CD4-positive, alpha-beta T cell (primary cell): Measurements from ENCODE around the gene CADPS. TPM values are rescaled to one million over a fixed set of nuclear protein-coding genes. Genes with fewer than 3 reads are reported as not detected.

Experiments
- ATAC-seq: fragments of 200-7000 bp; cut with Tn5 transposase; one replicate; pipeline ENCODE4 v1.10.0; 2022; ENCODE audit warnings: mild to moderate bottlenecking; ENCODE audit not compliant: poor library complexity
- CTCF ChIA-PET: fragments of 350-600 bp; sonication (Branson Sonifier 250); formaldehyde crosslinking; loops from one replicate; lab custom pipeline; 2021; ENCODE audit warnings: antibody characterized with exemption, inconsistent platforms; lab: Charles Lee
- POLR2A ChIA-PET: fragments of 350-600 bp; sonication (Branson Sonifier 250); formaldehyde crosslinking; loops from one replicate; lab custom pipeline; 2021; ENCODE audit warnings: antibody characterized with exemption, inconsistent platforms; lab: Charles Lee
- DNase-seq, 14 experiments: peaks; one replicate each; pipeline ENCODE4 v3.0.0-alpha.2; 2013 to 2020; ENCODE audit warnings: mixed read lengths in 2 of 14
- H3K27ac ChIP-seq, 2 donors: one replicate each; pipeline versions ENCODE4 v1.5.1 to v1.7.0; 2013; ENCODE audit warnings: low read length in 2 of 2, low read depth in 1 of 2, mild to moderate bottlenecking in 1 of 2
- H3K27me3 ChIP-seq, 2 experiments: 1 replicate in 1 of 2; 2 replicates in 1 of 2; pipeline versions ENCODE4 v1.6.1 to v1.7.0; 2013; ENCODE audit warnings: low read length in 2 of 2, control low read depth in 1 of 2, mild to moderate bottlenecking in 1 of 2, moderate library complexity in 1 of 2; ENCODE audit not compliant: insufficient read depth in 2 of 2, control insufficient read depth in 1 of 2
- H3K36me3 ChIP-seq: one replicate; pipeline ENCODE4 v1.6.1; 2013; ENCODE audit warnings: low read length, control low read depth; ENCODE audit not compliant: insufficient read depth
- H3K4me1 ChIP-seq: one replicate; pipeline ENCODE4 v1.6.1; 2013; ENCODE audit warnings: low read length, control low read depth; ENCODE audit not compliant: insufficient read depth
- H3K4me3 ChIP-seq: one replicate; pipeline ENCODE4 v1.5.1; 2013; ENCODE audit warnings: mild to moderate bottlenecking, low read length, moderate library complexity
- H3K9me3 ChIP-seq, 2 experiments: 1 replicate in 1 of 2; 2 replicates in 1 of 2; pipeline versions ENCODE4 v1.6.1 to v1.7.0; 2013; ENCODE audit warnings: low read length in 2 of 2, mild to moderate bottlenecking in 2 of 2, control low read depth in 1 of 2, moderate library complexity in 1 of 2; ENCODE audit not compliant: control insufficient read depth in 1 of 2, insufficient read depth in 1 of 2
- H3K27ac Mint-ChIP-seq: one replicate; pipeline ENCODE4 v1.8.0; 2020; ENCODE audit warnings: mixed read lengths
- H3K27me3 Mint-ChIP-seq: one replicate; pipeline ENCODE4 v1.8.0; 2021; ENCODE audit warnings: mixed read lengths
- H3K36me3 Mint-ChIP-seq: one replicate; pipeline ENCODE4 v1.8.0; 2021; ENCODE audit warnings: low read depth, mixed read lengths
- H3K4me1 Mint-ChIP-seq: one replicate; pipeline ENCODE4 v1.8.0; 2021; ENCODE audit warnings: low read depth, mixed read lengths
- H3K4me3 Mint-ChIP-seq: one replicate; pipeline ENCODE4 v1.8.0; 2020; ENCODE audit warnings: mild to moderate bottlenecking, mixed read lengths
- H3K9me3 Mint-ChIP-seq: one replicate; pipeline ENCODE4 v1.8.0; 2020; ENCODE audit warnings: mixed read lengths
- intact Hi-C, 2 experiments: fragments of 100-400 bp; cut with DNase I in 1 of 2; cut with micrococcal nuclease in 1 of 2; formaldehyde crosslinking; loops; one replicate each; pipeline versions ENCODE4 v1.15.1 to v1.9.0; 2023 to 2025; cut with DNase I, micrococcal nuclease
- total RNA-seq, 174 experiments: library from RNA in 2 of 174; stranded (reverse) in 2 of 174; gene quantifications; one replicate each; pipeline ENCODE4 v1.2.3 and lab custom pipeline; 2021 to 2026
- TF ChIP-seq, protein P1 (sequence below): fragments of 200-600 bp; IDR thresholded peaks from one replicate; pipeline ENCODE4 v1.8.0; 2022; ENCODE audit warnings: antibody characterized with exemption, mild to moderate bottlenecking

CADPS gene
- total RNA-seq, 2 experiments from 2014 or later: not detected

- intact Hi-C loops: no loop called here
- H3K4me1 Mint-ChIP-seq: peaks cover 7% of the 10 kb centered on the region
- no peak within 1 kb of the TSS for H3K27ac Mint-ChIP-seq
- no peak within 1 kb of the TSS for H3K4me3 Mint-ChIP-seq
- TF ChIP-seq, protein P1, sequence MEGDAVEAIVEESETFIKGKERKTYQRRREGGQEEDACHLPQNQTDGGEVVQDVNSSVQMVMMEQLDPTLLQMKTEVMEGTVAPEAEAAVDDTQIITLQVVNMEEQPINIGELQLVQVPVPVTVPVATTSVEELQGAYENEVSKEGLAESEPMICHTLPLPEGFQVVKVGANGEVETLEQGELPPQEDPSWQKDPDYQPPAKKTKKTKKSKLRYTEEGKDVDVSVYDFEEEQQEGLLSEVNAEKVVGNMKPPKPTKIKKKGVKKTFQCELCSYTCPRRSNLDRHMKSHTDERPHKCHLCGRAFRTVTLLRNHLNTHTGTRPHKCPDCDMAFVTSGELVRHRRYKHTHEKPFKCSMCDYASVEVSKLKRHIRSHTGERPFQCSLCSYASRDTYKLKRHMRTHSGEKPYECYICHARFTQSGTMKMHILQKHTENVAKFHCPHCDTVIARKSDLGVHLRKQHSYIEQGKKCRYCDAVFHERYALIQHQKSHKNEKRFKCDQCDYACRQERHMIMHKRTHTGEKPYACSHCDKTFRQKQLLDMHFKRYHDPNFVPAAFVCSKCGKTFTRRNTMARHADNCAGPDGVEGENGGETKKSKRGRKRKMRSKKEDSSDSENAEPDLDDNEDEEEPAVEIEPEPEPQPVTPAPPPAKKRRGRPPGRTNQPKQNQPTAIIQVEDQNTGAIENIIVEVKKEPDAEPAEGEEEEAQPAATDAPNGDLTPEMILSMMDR: no peak
- peaks cover 4% of the 10 kb centered on the region for H3K4me1 ChIP-seq
- no peaks in the 10 kb centered on the region for H3K9me3 Mint-ChIP-seq
- H3K36me3 ChIP-seq: no peaks in the 10 kb centered on the region
- H3K27me3 ChIP-seq: peaks cover 68 to 83% of the 10 kb centered on the region in 2 experiments
- ChIA-PET CTCF (no interaction called here), POLR2A (no interaction called here)
- H3K27ac ChIP-seq: no peak within 1 kb of the TSS
- no peak within 1 kb of the TSS for H3K4me3 ChIP-seq
- ATAC-seq (no peak), DNase-seq (no peak)
- H3K27me3 Mint-ChIP-seq: peaks cover 72% of the 10 kb centered on the region
- H3K9me3 ChIP-seq: peaks cover 0 to 61% of the 10 kb centered on the region in 2 experiments
- no peaks in the 10 kb centered on the region for H3K36me3 Mint-ChIP-seq
Measured at GRCh38 chr3:62373215-62373614, 502.0 kb downstream of the CADPS start, which contains the start of gene FEZF2. FEZF2 (minus strand) TSS chr3:62373550; CDS start chr3:62372868, 682 bp downstream.

GRCh38 chr3:62372621-62373041, 502.6 kb downstream of the CADPS start:
- H3K36me3 ChIP-seq: no peaks in the 10 kb centered on the region
- Mint-ChIP-seq H3K27me3 (peaks cover 72% of the 10 kb centered on the region), H3K4me3 (no peak overlapping the region), H3K9me3 (no peaks in the 10 kb centered on the region), H3K4me1 (peaks cover 7% of the 10 kb centered on the region), H3K27ac (no peak overlapping the region), H3K36me3 (no peaks in the 10 kb centered on the region)
- H3K27me3 ChIP-seq: peaks cover 70 to 84% of the 10 kb centered on the region in 2 experiments
- peaks cover 0 to 63% of the 10 kb centered on the region in 2 experiments for H3K9me3 ChIP-seq
- peaks cover 4% of the 10 kb centered on the region for H3K4me1 ChIP-seq
- H3K4me3 ChIP-seq: no peak overlapping the region
- ATAC-seq: no peak
- intact Hi-C loops: no loop called here
- TF ChIP-seq, protein P1: no peak
- no peak overlapping the region for H3K27ac ChIP-seq
- ChIA-PET CTCF (no interaction called here), POLR2A (no interaction called here)
- DNase-seq: no peak

DNA sequence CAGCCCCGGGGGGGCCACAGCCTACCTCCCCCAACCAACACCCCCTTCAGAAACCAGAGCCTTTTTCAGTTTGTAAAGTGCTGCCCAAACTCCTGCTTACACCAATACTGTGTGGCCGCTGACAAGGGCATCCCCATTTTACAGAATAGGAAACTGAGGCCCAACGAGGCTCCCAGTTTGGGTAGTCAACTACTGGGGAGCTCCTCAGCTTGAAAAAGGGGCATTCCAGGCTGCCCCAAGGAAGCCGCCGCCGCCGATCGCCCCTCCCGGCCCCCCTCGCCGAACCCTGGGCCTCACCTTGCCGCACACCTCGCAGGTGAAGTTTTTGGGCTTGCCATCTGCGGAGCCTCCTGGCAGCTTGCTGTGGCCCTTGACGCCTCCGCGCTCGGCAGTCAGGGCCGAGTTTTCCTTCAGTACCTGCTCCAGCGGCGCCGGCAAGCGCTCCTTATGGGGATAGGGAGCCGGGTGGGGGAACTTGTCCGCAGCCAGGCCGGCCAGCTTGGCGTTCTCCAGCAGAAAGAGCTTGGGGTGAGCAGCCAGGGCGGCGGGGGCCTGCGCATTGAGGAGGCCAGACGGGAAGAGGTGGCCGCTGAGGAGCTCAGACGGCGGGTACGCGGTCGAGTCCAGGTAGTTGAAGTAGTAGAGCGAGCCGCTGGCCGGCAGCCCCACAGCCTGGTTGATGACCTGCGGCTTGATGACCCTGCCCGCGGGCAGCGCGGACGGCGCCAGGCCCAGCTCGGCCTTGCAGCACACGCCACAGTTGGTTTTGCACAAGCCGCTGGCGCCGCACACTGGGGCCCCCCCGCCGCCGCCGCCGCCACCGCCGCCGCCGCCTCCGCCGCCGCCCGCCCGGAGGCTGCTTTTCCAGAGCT, 503.3 kb downstream of the CADPS start:
- ChIA-PET POLR2A (no interaction called here), CTCF (no interaction called here)
- no peak overlapping the region for H3K4me3 ChIP-seq
- Mint-ChIP-seq H3K9me3 (no peaks in the 10 kb centered on the region), H3K27ac (no peak overlapping the region), H3K36me3 (no peaks in the 10 kb centered on the region), H3K4me1 (peaks cover 7% of the 10 kb centered on the region), H3K4me3 (no peak overlapping the region), H3K27me3 (peaks cover 75% of the 10 kb centered on the region)
- H3K4me1 ChIP-seq: peaks cover 4% of the 10 kb centered on the region
- no peaks in the 10 kb centered on the region for H3K36me3 ChIP-seq
- no peak for ATAC-seq
- TF ChIP-seq, protein P1: no peak
- DNase-seq: no peak
- no peak overlapping the region for H3K27ac ChIP-seq
- peaks cover 70 to 84% of the 10 kb centered on the region in 2 experiments for H3K27me3 ChIP-seq
- H3K9me3 ChIP-seq: peaks cover 0 to 62% of the 10 kb centered on the region in 2 experiments
- intact Hi-C loops: no loop called here
